Stimulated activated naive CD8-positive, alpha-beta T cell treated with anti-CD3 and anti-CD28 coated beads, Interleukin-15, Interleukin-2, amounts not matched to agents 100 ng/mL and 50 ng/mL, for 24 hours (primary cell): ENCODE measurements around the gene ZMIZ1.

Experiments
- H3K27ac Mint-ChIP-seq: one replicate; pipeline ENCODE4 v1.8.0; 2021; ENCODE audit warnings: mild to moderate bottlenecking, mixed read lengths
- H3K27me3 Mint-ChIP-seq: one replicate; pipeline ENCODE4 v1.8.0; 2021; ENCODE audit warnings: mixed read lengths
- H3K36me3 Mint-ChIP-seq: one replicate; pipeline ENCODE4 v1.8.0; 2021; ENCODE audit warnings: low read depth, mixed read lengths
- H3K4me1 Mint-ChIP-seq: one replicate; pipeline ENCODE4 v1.8.0; 2021; ENCODE audit warnings: low read depth, mixed read lengths
- H3K4me3 Mint-ChIP-seq: one replicate; pipeline ENCODE4 v1.8.0; 2021; ENCODE audit warnings: mild to moderate bottlenecking, mixed read lengths
- H3K9me3 Mint-ChIP-seq: one replicate; pipeline ENCODE4 v1.8.0; 2021; ENCODE audit warnings: mixed read lengths

ZMIZ1 gene

DNA sequence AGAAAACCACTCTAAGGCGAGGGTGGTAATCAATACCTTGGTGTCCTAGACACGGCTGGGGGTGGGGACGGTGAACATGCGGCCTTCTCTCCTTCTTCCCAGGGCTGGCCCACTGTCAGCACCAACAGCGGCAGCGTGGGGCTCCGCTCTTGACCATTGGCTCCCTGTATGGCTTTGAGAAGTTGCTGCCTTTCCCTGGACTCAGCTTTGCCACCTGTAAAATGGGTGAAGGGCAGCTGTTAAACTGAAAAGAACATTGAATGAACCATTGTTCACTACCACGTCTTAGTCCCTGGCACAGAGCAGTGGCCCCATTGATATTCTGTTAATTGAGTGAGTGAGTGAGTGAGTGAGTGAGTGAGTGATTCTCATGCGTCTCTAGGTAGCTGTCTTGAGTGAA lies 95.3 kb downstream of the ZMIZ1 start:
- H3K27ac Mint-ChIP-seq = no peak overlapping the region
- H3K9me3 Mint-ChIP-seq = no peaks in the 10 kb centered on the region
- no peak overlapping the region for H3K4me3 Mint-ChIP-seq
- no peaks in the 10 kb centered on the region for H3K27me3 Mint-ChIP-seq
- H3K4me1 Mint-ChIP-seq = no peaks in the 10 kb centered on the region
- H3K36me3 Mint-ChIP-seq = no peaks in the 10 kb centered on the region

DNA sequence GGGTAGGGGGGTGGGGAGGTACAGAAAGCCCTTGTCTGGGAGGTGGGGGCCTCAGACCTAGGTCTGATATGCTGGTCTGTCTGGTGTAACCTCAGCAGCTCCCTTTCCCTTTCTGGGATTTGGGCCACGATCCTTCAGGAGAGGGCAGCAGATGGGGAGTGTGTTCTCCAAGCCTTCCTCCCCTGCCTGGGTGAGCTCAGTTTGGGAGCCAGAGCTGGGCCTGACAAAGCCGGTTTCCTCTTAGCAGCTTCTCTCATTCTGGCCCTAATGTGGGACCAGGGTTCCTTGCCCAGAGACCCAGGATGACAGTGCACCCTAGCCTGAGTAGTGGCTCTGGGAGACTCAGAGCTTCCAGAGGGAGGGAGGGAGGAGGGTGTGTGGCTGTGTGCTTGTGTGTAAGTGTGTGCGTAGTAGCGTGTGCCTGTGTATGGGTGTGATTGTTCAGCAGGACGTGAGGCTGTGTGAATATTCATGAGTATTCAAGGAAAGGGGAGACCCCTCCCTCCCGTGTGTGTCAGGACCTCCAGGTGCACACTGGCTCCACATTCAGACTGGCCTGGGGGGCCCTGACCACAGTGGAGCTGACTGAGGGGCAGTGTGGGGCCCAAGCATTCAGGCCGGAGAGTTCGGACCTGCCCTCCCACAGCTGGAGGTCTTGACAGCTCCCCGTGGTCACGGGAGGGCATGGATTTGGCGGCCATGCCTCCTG lies 96.5 kb downstream of the ZMIZ1 start:
- H3K4me1 Mint-ChIP-seq = no peaks in the 10 kb centered on the region
- H3K4me3 Mint-ChIP-seq = no peak overlapping the region
- no peaks in the 10 kb centered on the region for H3K36me3 Mint-ChIP-seq
- no peak overlapping the region for H3K27ac Mint-ChIP-seq
- H3K27me3 Mint-ChIP-seq = no peaks in the 10 kb centered on the region
- H3K9me3 Mint-ChIP-seq = no peaks in the 10 kb centered on the region

DNA sequence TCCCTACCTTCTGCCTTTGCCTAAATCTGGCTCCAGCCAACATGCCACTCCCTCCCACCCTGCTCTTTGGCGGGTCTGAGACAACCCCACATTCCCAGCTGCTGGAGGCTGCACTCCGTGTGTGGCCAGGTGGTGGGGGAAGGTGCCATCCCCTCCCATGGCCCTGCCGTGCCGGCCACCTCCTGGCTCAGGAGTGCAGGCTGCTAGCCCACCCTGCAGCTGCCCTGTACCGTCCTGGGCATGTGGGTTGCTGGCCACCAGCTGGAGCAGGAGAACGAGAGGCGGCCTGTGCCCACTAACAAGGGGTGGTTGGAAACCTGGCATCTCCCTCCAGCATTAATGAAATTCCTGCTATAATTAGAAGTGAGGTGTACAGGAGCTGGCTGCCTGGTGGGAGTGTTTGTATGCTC lies 97.6 kb downstream of the ZMIZ1 start:
- H3K36me3 Mint-ChIP-seq = no peaks in the 10 kb centered on the region
- H3K9me3 Mint-ChIP-seq = no peaks in the 10 kb centered on the region
- no peaks in the 10 kb centered on the region for H3K27me3 Mint-ChIP-seq
- no peak overlapping the region for H3K27ac Mint-ChIP-seq
- H3K4me3 Mint-ChIP-seq = no peak overlapping the region
- H3K4me1 Mint-ChIP-seq = no peaks in the 10 kb centered on the region

DNA sequence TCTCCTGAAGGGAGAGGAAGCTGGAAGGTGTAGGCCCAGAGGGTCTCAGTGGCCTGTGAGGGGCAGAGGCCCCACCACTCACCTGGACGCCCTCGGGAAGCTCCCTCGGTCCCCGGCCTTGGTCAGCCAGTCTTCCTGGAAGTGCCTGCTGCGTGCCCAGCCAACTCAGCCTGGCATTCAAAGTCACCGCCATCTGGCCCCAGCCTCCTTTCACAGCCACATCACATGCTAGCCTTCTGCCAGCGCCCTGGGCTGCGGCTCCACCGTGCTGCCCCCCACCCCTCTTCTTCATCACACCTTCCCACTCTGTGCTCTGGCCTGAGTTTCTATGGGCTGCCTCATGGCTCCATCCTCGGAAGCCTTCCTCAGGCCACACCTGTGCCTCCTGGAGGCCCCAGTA lies 98.0 kb downstream of the ZMIZ1 start:
- H3K4me1 Mint-ChIP-seq = no peaks in the 10 kb centered on the region
- H3K4me3 Mint-ChIP-seq = no peak overlapping the region
- H3K9me3 Mint-ChIP-seq = no peaks in the 10 kb centered on the region
- no peak overlapping the region for H3K27ac Mint-ChIP-seq
- H3K27me3 Mint-ChIP-seq = no peaks in the 10 kb centered on the region
- H3K36me3 Mint-ChIP-seq = no peaks in the 10 kb centered on the region

DNA sequence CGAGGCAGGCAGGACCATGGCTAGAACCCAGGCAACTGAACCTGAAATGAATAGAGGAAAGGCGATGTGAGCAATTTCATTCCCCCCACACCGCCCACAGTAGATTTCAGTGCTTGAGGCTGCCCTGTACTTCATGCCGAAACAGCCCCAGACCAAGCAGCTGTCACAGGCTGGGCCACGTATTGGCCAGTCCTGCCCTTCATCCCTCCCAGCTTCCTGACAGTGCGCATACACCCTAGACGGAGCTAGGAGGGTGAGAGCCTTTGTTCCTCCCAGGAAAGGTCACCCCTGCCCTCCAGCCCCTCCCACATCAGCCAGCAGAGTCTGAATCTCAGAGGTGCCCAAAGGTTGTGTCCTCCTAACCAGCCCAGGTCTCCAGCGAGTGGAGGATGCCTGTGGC lies 98.8 kb downstream of the ZMIZ1 start:
- Mint-ChIP-seq H3K4me1 (no peaks in the 10 kb centered on the region), H3K4me3 (no peak overlapping the region), H3K36me3 (no peaks in the 10 kb centered on the region), H3K9me3 (no peaks in the 10 kb centered on the region), H3K27me3 (no peaks in the 10 kb centered on the region), H3K27ac (no peak overlapping the region)

DNA sequence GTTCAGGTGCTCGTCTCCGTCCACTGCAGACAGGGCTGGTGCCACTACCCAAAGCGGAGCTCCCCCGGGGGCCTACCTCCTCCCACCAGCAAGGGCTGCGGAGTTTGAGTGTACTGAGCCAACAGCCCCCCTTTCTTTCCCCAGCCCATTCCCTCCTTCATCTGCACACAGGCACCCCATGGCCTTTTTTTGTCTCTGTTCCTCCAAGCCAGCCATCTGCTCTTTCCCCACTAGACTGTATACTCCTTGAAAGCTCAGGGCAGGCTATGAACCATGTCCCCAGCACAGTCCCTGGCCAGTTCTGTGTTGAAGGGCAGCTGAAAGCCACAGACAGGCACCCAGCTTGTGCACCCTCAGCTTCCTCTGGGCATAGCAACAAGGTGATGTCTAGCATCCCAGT lies 99.4 kb downstream of the ZMIZ1 start:
- Mint-ChIP-seq H3K9me3 (no peaks in the 10 kb centered on the region), H3K27ac (no peak overlapping the region), H3K36me3 (no peaks in the 10 kb centered on the region), H3K27me3 (no peaks in the 10 kb centered on the region), H3K4me1 (no peaks in the 10 kb centered on the region), H3K4me3 (no peak overlapping the region)

DNA sequence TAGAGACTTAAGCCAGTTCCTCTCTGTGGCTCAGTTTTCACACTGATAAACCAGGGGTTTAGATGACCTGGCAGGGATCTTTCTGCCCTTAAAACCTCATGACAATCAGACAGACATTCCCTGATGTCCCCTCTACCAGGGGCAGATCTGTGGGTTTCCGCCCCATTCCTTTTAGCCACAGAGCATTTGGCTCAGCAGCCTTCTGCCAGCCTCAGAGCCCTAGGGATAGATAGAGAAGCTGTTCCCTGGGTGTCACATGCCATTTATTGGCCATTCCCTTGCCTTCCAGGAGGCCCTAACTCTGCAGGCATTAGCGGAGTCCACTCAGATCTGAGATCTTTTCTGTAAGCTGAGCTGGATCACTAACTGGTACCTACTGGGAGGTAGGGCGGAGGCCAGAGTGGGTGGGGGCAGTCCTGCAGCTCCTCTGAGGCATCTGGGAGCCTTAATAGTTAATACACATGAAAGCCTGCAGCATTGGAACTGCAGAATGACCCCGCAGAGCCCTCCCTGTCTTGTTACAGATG lies 101.5 kb downstream of the ZMIZ1 start:
- Mint-ChIP-seq H3K4me1 (no peaks in the 10 kb centered on the region), H3K36me3 (no peaks in the 10 kb centered on the region), H3K9me3 (no peaks in the 10 kb centered on the region), H3K27ac (no peak overlapping the region), H3K27me3 (no peaks in the 10 kb centered on the region), H3K4me3 (no peak overlapping the region)

DNA sequence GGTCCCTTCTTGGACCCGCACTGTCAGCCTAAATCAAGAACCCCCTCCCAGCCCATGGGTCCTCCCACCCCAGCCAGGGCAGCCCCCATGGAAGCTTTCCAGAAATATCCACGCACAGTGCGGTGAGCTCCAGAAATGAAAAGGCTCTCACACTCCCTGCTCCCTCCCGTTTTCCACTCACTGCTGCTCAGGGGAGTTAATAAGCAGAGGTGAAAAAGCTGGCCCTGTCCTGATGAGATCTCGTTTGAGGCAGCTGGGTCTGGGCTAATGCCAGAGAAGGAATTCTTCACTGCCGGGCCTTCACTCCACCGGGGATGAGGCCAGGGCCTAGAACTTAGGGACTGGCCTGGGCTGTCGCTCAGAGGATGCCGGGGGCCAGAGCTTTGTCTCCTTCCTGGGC lies 102.2 kb downstream of the ZMIZ1 start:
- Mint-ChIP-seq H3K27ac (no peak overlapping the region), H3K36me3 (no peaks in the 10 kb centered on the region), H3K9me3 (no peaks in the 10 kb centered on the region), H3K4me3 (no peak overlapping the region), H3K4me1 (no peaks in the 10 kb centered on the region), H3K27me3 (no peaks in the 10 kb centered on the region)

DNA sequence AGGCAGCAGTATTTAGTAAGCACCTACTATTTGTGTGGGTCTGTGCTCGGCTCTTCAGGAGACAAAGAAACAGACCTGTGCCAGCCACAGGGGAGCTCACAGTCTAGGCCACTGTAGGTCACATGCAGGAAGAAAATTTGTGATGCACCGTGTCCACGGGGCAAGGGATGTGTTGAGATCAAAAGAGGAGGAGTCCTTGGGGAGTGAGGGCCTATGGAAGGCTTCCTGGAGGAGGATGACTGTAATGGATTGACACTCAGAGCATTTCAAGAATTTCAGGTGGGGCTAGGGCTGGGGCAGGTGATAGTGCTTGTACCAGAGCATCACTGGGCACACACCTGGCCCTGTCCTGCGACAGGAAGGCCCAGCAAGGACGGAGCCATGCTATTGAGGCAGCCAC lies 102.7 kb downstream of the ZMIZ1 start:
- no peaks in the 10 kb centered on the region for H3K9me3 Mint-ChIP-seq
- H3K27ac Mint-ChIP-seq = no peak overlapping the region
- H3K4me3 Mint-ChIP-seq = no peak overlapping the region
- no peaks in the 10 kb centered on the region for H3K4me1 Mint-ChIP-seq
- H3K27me3 Mint-ChIP-seq = no peaks in the 10 kb centered on the region
- H3K36me3 Mint-ChIP-seq = no peaks in the 10 kb centered on the region

DNA sequence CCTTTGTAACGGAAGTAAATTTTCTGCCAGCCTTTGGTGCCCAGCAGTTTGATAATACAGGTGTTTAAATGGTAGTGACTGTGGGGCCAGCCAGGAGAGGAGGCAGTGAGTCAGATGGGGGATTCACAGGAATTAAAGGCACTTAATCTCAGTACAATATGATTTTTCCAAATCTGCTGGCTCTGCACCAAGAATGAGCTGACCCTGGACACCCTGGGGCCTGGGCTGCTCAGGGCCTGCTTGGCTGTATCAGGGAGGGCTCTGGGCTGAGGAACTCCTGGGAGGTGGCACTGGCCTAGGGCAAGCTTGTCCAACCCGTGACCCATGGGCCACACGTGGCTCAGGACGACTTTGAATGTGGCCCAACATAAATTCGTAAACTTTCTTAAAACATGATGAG lies 104.1 kb downstream of the ZMIZ1 start:
- Mint-ChIP-seq H3K36me3 (no peaks in the 10 kb centered on the region), H3K27me3 (no peaks in the 10 kb centered on the region), H3K4me3 (no peak overlapping the region), H3K4me1 (no peaks in the 10 kb centered on the region), H3K9me3 (no peaks in the 10 kb centered on the region), H3K27ac (no peak overlapping the region)

DNA sequence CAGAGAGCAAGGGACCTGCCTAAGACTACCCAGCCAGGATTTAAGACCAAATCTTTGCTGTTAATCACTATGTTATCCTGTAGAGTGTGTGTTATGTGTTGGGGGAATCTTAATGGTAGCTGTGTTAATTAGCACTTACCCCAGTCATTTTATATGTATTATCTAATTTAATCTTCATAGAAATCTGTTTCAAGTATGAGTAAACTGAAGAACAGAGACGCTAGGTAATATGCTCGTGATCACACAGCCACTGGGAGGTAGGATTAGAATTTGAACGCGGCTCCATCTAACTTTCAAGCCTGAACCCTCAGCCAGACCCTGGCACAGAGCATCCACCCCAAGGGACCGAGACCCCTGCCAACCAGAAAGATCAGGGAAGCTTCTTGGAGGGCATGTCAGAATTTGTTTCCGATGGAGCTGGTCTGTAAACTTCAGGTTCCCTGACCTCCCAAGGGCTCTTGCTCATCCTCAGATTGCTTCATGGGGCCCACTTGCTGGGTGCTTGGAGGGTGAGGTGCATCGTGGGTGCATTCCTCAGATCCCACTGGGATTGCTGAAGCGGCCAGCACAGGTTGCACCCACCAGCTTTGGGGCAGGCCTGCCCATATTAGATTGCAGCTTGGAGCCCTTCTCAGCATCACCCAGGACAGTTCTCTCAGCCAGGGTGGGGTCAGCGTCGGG lies 105.0 kb downstream of the ZMIZ1 start:
- Mint-ChIP-seq H3K36me3 (no peaks in the 10 kb centered on the region), H3K4me1 (no peaks in the 10 kb centered on the region), H3K9me3 (no peaks in the 10 kb centered on the region), H3K4me3 (no peak overlapping the region), H3K27me3 (no peaks in the 10 kb centered on the region), H3K27ac (no peak overlapping the region)

DNA sequence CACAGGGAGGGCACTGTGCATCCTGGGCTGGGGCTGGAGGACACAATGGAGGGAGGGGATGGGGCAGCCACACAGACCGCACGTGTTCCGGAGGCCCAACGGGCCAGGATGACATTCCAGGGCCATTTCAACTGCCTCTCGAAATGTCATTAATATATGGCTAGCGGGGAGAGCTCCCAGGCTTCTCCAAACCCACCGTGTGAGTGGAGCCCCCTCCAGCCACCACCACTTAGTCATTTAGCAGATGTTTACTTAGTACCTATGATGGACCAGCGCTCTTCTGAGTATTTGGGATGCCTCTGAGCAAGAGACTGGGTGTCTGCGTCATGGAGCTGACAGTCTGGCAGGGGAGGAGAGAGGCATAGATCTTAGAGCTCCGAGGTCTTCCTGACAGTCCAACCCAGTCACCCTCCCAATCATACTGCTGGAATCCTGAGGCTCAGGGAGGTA lies 107.3 kb downstream of the ZMIZ1 start:
- no peaks in the 10 kb centered on the region for H3K9me3 Mint-ChIP-seq
- H3K36me3 Mint-ChIP-seq = no peaks in the 10 kb centered on the region
- H3K4me1 Mint-ChIP-seq = no peaks in the 10 kb centered on the region
- no peak overlapping the region for H3K27ac Mint-ChIP-seq
- H3K4me3 Mint-ChIP-seq = no peak overlapping the region
- H3K27me3 Mint-ChIP-seq = no peaks in the 10 kb centered on the region

DNA sequence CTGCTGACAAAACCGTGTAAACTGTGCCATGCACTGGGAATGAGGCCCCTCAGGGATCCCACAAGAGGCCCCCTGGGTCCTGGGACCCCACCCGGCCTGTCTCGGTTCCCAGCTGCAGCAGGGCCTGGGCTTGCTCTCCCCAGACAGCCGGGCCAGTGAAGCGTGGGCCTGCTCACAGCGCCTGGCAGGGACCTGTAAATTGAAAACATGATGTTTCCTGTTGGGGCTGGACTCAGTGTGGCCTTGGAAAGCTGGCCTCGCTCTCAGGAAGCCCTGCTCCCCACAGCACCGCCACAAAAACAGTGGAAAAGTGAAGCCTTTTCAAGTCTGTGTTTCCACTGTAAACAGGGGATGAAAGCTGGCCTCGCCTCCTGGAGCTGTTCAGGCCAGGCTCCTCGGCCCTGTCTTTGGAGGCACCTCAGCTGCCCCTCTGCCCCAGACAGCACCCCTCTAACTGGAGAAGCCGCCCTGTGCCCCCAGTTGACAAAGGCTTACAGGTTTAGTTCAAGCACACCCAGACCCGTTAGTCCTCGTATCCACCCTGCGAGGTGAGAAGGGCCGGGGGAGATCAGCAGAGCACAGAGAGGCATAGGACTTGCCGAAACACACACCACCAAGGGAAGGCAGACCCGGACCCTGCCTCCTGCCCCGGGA lies 108.3 kb downstream of the ZMIZ1 start:
- Mint-ChIP-seq H3K9me3 (no peaks in the 10 kb centered on the region), H3K27me3 (no peaks in the 10 kb centered on the region), H3K36me3 (no peaks in the 10 kb centered on the region), H3K4me3 (no peak overlapping the region), H3K4me1 (no peaks in the 10 kb centered on the region), H3K27ac (no peak overlapping the region)

DNA sequence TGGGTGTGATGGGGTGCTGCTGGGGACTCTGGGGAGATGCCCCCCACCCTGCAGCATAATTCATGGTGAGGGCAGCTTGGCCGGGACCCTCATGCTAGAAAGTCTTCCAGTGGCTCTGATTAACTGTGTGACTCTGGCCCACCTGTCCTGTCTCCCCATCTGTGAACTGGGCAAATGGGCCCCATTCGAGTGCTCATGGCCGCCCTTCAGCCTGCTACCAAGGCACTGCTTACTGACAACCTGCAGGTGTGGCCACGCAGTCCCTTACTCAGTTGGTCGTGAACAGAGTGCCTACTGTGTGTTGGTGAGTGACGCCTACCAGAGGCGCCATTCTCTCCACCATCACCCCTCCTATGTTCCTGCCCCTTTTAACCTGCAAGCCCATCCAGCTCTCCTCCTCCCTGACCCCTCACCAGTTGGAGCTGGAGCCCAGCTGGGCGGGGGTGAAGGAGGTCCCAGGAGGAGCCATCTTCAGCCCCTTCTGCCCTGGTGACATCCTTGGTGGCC lies 109.4 kb downstream of the ZMIZ1 start:
- Mint-ChIP-seq H3K9me3 (no peaks in the 10 kb centered on the region), H3K27me3 (no peaks in the 10 kb centered on the region), H3K36me3 (no peaks in the 10 kb centered on the region), H3K4me3 (no peak overlapping the region), H3K4me1 (no peaks in the 10 kb centered on the region), H3K27ac (peak overlapping the region; percentile 12)

DNA sequence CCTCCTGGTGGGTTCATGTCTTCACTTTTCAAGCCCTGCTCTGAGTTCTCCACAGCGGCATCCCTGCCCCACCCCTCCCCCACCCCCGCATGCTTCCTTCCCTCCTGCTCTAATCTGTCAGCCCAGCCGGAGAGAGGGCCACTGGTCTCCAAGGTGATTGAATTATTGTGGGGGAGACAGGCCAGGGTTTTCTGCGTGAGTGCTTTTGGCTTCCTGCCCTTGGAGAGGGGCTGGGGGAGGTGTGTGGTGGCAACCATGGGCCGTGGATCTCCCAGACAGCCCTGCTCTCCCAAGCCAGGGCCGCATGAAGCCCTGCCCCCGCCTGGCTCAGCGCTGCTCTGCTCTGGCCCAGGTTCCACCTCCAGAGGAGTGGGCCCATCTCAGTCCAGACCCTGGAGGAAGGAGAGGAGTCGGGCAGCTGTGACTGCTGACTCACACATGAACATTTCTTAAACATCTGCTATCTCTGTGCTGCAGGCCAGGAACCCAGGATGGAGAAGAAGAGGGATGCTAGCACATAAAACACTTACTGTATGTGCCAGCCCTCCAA lies 109.9 kb downstream of the ZMIZ1 start:
- H3K4me1 Mint-ChIP-seq = no peaks in the 10 kb centered on the region
- no peak overlapping the region for H3K27ac Mint-ChIP-seq
- no peaks in the 10 kb centered on the region for H3K27me3 Mint-ChIP-seq
- H3K36me3 Mint-ChIP-seq = no peaks in the 10 kb centered on the region
- no peaks in the 10 kb centered on the region for H3K9me3 Mint-ChIP-seq
- no peak overlapping the region for H3K4me3 Mint-ChIP-seq
